Gastrocnemius medialis (tissue), 4 donors: ENCODE measurements around the gene KRTAP22-1. TPM values are rescaled to one million over a fixed set of nuclear protein-coding genes. Genes with fewer than 3 reads are reported as not detected.

Experiments
- ATAC-seq, 2 donors: fragments of 150-250 bp; one replicate each; pipeline ENCODE4 v1.9.1; 2016
- DNase-seq, 2 donors: peaks; one replicate each; pipeline ENCODE4 v3.0.0-alpha.2; 2019
- H3K27ac ChIP-seq, 4 donors: fragments of 200-600 bp; sonication (generic); 1 replicate in 1 of 4; 2 replicates in 3 of 4; pipeline ENCODE4 v1.5.1; 2016 to 2018; ENCODE audit warnings: mild to moderate bottlenecking in 2 of 4, moderate library complexity in 1 of 4
- H3K27me3 ChIP-seq, 3 donors: fragments of 200-600 bp; sonication (generic) in 2 of 3; 1 replicate in 1 of 3; 2 replicates in 2 of 3; pipeline versions ENCODE4 v1.5.1 to v1.6.0; 2016 to 2019; ENCODE audit warnings: mild to moderate bottlenecking in 1 of 3, moderate library complexity in 1 of 3
- H3K36me3 ChIP-seq, 2 donors: fragments of 200-600 bp; sonication (generic) in 1 of 2; one replicate each; pipeline ENCODE4 v1.5.1; 2017 to 2018
- H3K4me1 ChIP-seq, 2 donors: fragments of 200-600 bp; sonication (generic) in 1 of 2; one replicate each; pipeline ENCODE4 v1.5.1; 2016 to 2017; ENCODE audit warnings: mild to moderate bottlenecking in 2 of 2
- H3K4me3 ChIP-seq, 4 donors: fragments of 200-600 bp; sonication (generic) in 3 of 4; 1 replicate in 1 of 4; 2 replicates in 3 of 4; pipeline ENCODE4 v1.5.1; 2016 to 2019; ENCODE audit warnings: mild to moderate bottlenecking in 2 of 4
- H3K9me3 ChIP-seq, 3 donors: fragments of 200-600 bp; sonication (generic) in 2 of 3; 1 replicate in 1 of 3; 2 replicates in 2 of 3; pipeline ENCODE4 v1.5.1; 2016 to 2019
- CTCF ChIP-seq, 5 experiments: fragments of 450-650 bp in 3 of 5; fragments of 200-600 bp in 2 of 5; sonication (generic) in 2 of 5; IDR thresholded peaks in 4 of 5; conservative IDR thresholded peaks in 1 of 5; 1 replicate in 4 of 5; 2 replicates in 1 of 5; pipeline ENCODE4 v1.5.1; 2016 to 2019; ENCODE audit warnings: antibody characterized with exemption in 5 of 5, mild to moderate bottlenecking in 3 of 5, moderate library complexity in 3 of 5
- POLR2A ChIP-seq, 2 donors: fragments of 450-650 bp; IDR thresholded peaks; one replicate each; pipeline ENCODE4 v1.6.1; 2017; ENCODE audit warnings: antibody characterized with exemption in 2 of 2, mild to moderate bottlenecking in 2 of 2, moderate library complexity in 2 of 2
- in situ Hi-C, 4 donors: fragments of 200-750 bp; cut with MboI; loops; one replicate each; pipeline versions ENCODE4 v1.15.0 to v1.8.0; 2017; ENCODE audit warnings: low sequenced_read_pairs in 4 of 4
- intact Hi-C: fragments of 100-400 bp; cut with DNase I; formaldehyde crosslinking; loops from one replicate; pipeline ENCODE4 v1.15.1; 2023; ENCODE audit warnings: low total_unique reads
- total RNA-seq, 4 donors: library from RNA; depleted of rRNA; stranded (reverse); fragments of >200 nt; gene quantifications; one replicate each; pipeline versions ENCODE4 v1.1.0 to v1.2.3, GENCODE V29; 2016

KRTAP22-1 gene
- total RNA-seq, 4 donors from 2014 or later = not detected

GRCh38 chr21:30563072-30563471, 37.8 kb upstream of the KRTAP22-1 start:
- Histone ChIP-seq H3K27me3 (no peaks in the 10 kb centered on the region), H3K27ac (no peak overlapping the region), H3K36me3 (no peaks in the 10 kb centered on the region), H3K4me3 (no peak overlapping the region), H3K9me3 (no peaks in the 10 kb centered on the region), H3K4me1 (no peaks in the 10 kb centered on the region)
- in situ Hi-C loops = no loop called here
- ATAC-seq = no peak
- no peak for DNase-seq
- TF ChIP-seq POLR2A (IDR thresholded peaks at IDR 0.05) (no peak), CTCF (IDR thresholded peaks at IDR 0.05 in 4 of 5, conservative IDR thresholded peaks at IDR 0.05 in 1 of 5) (no peak)
- intact Hi-C loops = no loop called here

- Histone ChIP-seq H3K36me3 (no peaks in the 10 kb centered on the region), H3K4me1 (no peaks in the 10 kb centered on the region), H3K4me3 (no peak overlapping the region), H3K27me3 (no peaks in the 10 kb centered on the region), H3K9me3 (no peaks in the 10 kb centered on the region), H3K27ac (no peak overlapping the region)
- intact Hi-C loops (no loop called here), in situ Hi-C loops (no loop called here)
- TF ChIP-seq CTCF (IDR thresholded peaks at IDR 0.05 in 4 of 5, conservative IDR thresholded peaks at IDR 0.05 in 1 of 5) (no peak), POLR2A (IDR thresholded peaks at IDR 0.05) (no peak)
- DNase-seq = no peak
- no peak for ATAC-seq
Observed at GRCh38 chr21:30563630-30564029, 37.3 kb upstream of the KRTAP22-1 start.

GRCh38 chr21:30567617-30568016, 33.3 kb upstream of the KRTAP22-1 start:
- TF ChIP-seq POLR2A (IDR thresholded peaks at IDR 0.05) (no peak), CTCF (IDR thresholded peaks at IDR 0.05 in 4 of 5, conservative IDR thresholded peaks at IDR 0.05 in 1 of 5) (no peak)
- no peaks in the 10 kb centered on the region for H3K9me3 ChIP-seq
- no peak overlapping the region for H3K27ac ChIP-seq
- DNase-seq = no peak
- H3K4me1 ChIP-seq = no peaks in the 10 kb centered on the region
- ATAC-seq = no peak
- no peaks in the 10 kb centered on the region for H3K36me3 ChIP-seq
- in situ Hi-C loops = no loop called here
- intact Hi-C loops = no loop called here
- no peak overlapping the region for H3K4me3 ChIP-seq
- no peaks in the 10 kb centered on the region for H3K27me3 ChIP-seq

- no peak for DNase-seq
- Histone ChIP-seq H3K27ac (no peak overlapping the region), H3K4me1 (no peaks in the 10 kb centered on the region), H3K9me3 (no peaks in the 10 kb centered on the region), H3K4me3 (no peak overlapping the region), H3K27me3 (no peaks in the 10 kb centered on the region), H3K36me3 (no peaks in the 10 kb centered on the region)
- no peak for TF ChIP-seq POLR2A (IDR thresholded peaks at IDR 0.05)
- TF ChIP-seq CTCF (IDR thresholded peaks at IDR 0.05 in 4 of 5, conservative IDR thresholded peaks at IDR 0.05 in 1 of 5) = no peak
- no peak for ATAC-seq
- intact Hi-C loops (no loop called here), in situ Hi-C loops (no loop called here)
Observed at GRCh38 chr21:30577766-30578165, 23.1 kb upstream of the KRTAP22-1 start.

- TF ChIP-seq CTCF (IDR thresholded peaks at IDR 0.05 in 4 of 5, conservative IDR thresholded peaks at IDR 0.05 in 1 of 5) (no peak), POLR2A (IDR thresholded peaks at IDR 0.05) (no peak)
- intact Hi-C loops (no loop called here), in situ Hi-C loops (no loop called here)
- Histone ChIP-seq H3K27me3 (no peaks in the 10 kb centered on the region), H3K36me3 (no peaks in the 10 kb centered on the region), H3K9me3 (no peaks in the 10 kb centered on the region), H3K4me3 (no peak overlapping the region), H3K4me1 (no peaks in the 10 kb centered on the region), H3K27ac (no peak overlapping the region)
- no peak for ATAC-seq
- DNase-seq = no peak
Observed at GRCh38 chr21:30579346-30579745, 21.5 kb upstream of the KRTAP22-1 start.
